ENCODE data around the gene USP13. TPM values are rescaled to one million over a fixed set of nuclear protein-coding genes. Genes with fewer than 3 reads are reported as not detected.
"Not testable (repeated sequence)": the region's sequence is repeated elsewhere in the genome, so short reads cannot be mapped to it uniquely, and the experiment has no call there.

USP13 gene, protein sequence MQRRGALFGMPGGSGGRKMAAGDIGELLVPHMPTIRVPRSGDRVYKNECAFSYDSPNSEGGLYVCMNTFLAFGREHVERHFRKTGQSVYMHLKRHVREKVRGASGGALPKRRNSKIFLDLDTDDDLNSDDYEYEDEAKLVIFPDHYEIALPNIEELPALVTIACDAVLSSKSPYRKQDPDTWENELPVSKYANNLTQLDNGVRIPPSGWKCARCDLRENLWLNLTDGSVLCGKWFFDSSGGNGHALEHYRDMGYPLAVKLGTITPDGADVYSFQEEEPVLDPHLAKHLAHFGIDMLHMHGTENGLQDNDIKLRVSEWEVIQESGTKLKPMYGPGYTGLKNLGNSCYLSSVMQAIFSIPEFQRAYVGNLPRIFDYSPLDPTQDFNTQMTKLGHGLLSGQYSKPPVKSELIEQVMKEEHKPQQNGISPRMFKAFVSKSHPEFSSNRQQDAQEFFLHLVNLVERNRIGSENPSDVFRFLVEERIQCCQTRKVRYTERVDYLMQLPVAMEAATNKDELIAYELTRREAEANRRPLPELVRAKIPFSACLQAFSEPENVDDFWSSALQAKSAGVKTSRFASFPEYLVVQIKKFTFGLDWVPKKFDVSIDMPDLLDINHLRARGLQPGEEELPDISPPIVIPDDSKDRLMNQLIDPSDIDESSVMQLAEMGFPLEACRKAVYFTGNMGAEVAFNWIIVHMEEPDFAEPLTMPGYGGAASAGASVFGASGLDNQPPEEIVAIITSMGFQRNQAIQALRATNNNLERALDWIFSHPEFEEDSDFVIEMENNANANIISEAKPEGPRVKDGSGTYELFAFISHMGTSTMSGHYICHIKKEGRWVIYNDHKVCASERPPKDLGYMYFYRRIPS
- total RNA-seq = 10 to 100 TPM; 12.1 to 13.6 TPM
- long read RNA-seq, donor 1, full-length matches to known transcripts = 5 of 8 reads
- long read RNA-seq, donor 1, partial matches to known transcripts = 0 of 8 reads
- long read RNA-seq, donor 1, other reads (novel, unspliced or antisense) = 3 of 8 reads
- long read RNA-seq, donor 2, full-length matches to known transcripts = 2 of 10 reads
- long read RNA-seq, donor 2, partial matches to known transcripts = 5 of 10 reads
- long read RNA-seq, donor 2, other reads (novel, unspliced or antisense) = 3 of 10 reads

DNA sequence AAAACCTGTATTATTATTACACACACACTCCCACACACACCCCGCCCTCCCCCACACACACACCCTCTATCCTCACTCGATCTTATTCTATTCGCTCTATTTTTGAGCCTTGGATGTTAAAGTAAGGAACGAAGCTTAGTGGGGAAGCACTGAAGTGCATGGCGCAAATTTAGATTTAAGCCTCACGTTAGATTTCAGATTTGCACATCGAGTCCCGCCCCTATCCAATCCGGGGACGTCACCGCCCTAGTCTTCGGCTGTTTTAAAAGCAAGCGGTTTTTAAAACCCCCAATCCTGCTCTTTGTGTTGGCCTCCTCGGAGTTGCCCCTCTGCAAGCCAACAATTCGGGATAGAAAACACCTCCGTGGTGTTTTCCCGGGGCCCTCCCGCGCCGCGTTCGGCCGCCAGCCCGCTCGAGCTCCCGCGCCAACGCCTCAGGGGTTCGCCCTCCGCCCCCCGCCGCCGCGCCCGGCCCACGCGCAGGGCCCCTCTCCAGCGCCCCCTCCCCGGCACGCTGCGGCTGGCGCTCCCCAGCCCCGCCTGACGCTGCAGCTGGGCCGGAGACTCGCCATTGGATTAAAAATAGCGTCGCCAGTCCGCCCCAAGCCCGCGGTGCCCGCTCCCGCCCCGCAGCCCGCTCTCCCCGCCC lies at the start of gene USP13:
Gene USP13, plus strand, starts transcription at position 594 of the 649 bp plus-strand sequence. CDS start 186 bp downstream, outside the sequence.
- DNase-seq (ENCODE audit: low spot score) = peak; percentile 84
- intact Hi-C loops (cut with DNase I) = loop anchor here in 1 of 2 donors (10.0 kb wide), 1 partner anchor 62 kb away; no protein-coding TSS in a partner anchor

DNA sequence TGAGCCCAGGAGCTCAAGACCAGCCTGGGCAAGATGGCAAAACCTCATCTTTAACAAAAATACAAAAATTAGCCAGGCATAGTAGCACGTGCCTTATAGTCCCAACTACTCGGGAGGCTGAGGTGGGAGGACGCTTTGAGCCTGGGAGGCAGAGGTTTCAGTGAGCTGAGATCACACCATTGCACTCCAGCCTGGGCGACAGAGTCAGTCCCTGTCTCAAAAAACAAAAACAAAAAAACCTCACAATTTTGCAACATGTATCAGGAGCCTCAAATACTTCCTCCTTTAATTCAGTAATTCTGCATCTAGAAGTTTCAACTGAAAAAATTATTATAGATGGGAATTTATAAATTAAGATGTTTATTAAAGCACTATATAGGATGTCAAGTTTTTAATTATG lies 49.5 kb upstream of the USP13 start:
- intact Hi-C loops (cut with DNase I) = no loop called here
- DNase-seq (ENCODE audit: low spot score) = no peak

DNA sequence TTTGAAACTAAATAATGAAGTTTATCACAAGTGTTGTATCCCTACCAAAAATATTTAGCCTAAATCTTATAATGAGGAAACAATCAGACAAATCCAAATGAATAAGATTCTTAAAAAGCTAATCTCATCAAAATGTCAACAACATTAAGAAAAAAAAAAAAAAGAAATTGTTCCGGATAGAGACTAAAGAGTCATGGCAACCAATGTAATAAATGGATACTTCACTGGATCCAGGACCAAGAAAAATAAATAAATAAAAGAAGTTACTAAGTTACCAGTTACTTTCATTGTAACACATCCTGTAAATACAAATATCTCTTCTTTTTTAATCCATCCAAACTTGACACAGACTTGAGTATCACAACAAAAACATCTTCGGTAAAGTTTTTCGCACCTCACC lies 49.0 kb upstream of the USP13 start:
- DNase-seq (ENCODE audit: low spot score) = no peak
- intact Hi-C loops (cut with DNase I) = no loop called here

DNA sequence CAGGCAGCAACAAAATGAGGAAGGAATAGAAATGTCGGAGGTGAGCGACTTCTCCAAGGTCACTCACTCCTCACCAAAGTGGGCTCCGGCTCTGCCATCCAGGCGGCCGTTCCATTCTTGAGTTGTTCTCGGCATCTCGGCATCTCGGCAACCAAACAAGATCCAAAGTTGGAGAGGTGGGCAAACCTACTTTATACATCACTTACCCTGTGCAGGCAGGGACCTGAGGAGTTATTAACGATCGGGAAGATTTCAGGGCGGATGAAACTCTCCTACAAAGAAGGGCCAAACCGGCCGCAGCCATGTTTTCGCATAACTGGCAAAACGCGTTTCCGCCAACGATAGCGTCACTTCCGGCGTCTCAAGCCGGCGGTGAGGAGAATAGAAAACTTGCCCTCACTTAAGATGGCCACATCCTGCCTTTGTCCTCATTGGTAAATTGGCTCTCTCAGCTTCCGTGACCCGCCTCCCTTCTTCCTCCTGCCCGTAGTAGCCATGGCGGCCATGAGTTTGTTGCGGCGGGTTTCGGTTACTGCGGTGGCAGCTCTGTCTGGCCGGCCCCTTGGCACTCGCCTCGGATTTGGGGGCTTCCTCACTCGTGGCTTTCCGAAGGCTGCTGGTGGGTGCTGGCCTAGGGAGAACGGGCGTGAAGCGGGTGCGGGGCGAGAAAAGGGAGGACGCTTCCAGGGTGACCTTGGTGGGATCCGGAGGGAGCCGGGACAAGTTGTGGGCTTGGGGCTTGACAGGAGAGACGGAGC lies 48.3 kb upstream of the USP13 start, which contains the start of the genes MRPL47 and NDUFB5:
Gene MRPL47, minus strand, starts transcription at position 318 of the 758 bp plus-strand sequence. Its CDS starts 14 bp downstream, at position 304.
Gene NDUFB5, plus strand, starts transcription at position 474 of the 758 bp plus-strand sequence. Its CDS starts 22 bp downstream, at position 496.
- intact Hi-C loops (cut with DNase I) = no loop called here
- DNase-seq (ENCODE audit: low spot score) = peak; percentile 98

DNA sequence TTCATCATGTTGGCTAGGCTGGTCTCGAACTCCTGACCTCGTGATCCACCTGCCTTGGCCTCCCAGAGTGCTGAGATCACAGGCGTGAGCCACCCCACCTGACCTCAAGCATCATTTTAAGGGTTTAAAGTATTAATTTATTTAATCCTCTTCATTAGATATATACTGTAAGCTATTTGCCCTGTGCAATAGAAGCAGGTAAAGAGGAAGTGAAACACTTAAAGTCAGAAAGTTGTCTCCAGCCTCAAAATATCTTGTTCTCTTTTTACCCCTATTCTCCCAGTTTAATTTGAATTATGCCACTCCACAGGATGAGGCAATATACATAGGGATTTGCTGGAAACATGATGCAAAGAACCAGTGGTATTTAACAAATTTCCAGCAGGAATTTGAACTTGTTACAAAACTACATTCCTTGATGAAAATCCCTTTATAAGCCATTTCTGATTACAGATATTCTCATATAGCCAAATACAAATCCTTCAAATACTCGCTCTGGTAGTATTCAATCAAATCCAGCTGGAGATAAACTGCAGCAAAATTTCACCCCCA lies 46.2 kb upstream of the USP13 start:
- intact Hi-C loops (cut with DNase I) = no loop called here
- no peak for DNase-seq (ENCODE audit: low spot score)

DNA sequence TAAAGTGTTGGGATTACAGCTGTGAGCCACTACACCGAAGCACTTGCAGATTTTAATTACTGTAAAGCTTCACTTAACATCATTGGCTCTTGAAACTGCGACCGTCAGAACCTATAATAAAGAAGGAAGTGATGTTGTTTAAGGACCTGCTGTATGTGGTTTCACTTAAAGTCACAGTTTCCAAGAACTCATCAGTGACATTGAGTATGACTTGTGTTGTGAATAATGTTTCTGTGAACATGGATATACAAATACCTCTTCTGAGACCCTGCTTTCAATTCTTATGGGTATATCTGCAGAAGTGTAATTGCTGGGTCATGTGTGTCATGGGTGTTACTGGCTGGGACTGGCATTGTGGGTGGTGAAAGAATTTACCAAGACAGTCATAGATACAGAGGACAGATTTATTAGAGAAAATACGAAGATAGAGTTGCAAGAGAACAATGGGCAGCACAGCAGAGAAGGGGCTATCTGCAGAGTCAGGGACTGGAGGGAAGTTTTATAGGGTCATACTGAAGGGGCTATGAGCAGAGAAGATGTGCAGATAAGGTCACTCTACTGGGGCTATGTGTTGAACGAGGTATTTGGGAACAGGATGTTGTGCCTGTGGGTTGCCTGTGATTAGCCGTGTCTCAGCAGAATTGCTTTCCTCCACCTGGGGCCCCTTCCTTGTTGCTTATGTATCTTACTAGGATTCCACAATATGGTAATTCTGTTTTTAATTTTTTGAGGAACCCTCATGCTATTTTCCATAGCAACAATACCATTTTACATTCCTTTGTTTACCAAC lies 43.7 kb upstream of the USP13 start:
- no peak for DNase-seq (ENCODE audit: low spot score)

DNA sequence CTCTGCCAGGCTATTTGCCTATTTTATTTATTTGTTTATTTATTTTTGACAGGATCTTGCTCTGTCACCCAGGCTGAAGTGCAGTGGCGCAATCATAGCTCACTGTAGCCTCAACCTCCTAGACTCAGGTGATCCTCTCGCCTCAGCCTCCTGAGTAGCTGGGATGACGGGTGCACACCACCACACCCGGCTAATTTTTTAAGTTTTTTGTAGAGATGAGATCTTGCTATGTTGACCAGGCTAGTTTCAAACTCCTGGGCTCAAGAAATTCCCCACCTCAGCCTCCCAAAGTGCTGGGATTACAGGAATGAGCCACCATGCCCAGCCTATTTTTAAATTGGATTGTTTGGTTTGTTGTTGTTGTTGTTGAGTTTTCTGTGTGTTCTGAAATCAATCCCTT lies 42.8 kb upstream of the USP13 start:
- intact Hi-C loops (cut with DNase I) = no loop called here
- no peak for DNase-seq (ENCODE audit: low spot score)

More for the DNA sequence above, 43.7 kb upstream of the USP13 start:
- intact Hi-C loops (cut with DNase I) = no loop called here

DNA sequence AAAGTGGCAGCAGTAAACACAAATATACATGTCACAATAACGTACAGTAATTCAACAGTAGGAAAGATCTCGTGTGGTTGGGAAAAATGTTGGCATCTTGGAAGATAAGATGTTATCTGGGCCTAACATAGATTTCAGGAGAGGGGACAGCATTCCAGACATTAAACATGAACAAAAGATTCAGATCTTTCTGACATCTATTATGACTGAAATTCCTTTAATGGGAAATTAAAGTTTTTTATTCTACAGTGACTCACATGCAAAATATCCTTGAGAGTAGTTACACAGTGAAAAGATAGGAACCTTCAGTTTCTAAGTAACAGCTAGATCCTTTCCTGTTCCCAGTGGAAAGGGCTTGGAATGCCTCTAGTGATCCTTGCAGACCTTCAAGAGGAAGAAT lies 39.0 kb upstream of the USP13 start:
- intact Hi-C loops (cut with DNase I) = no loop called here
- no peak for DNase-seq (ENCODE audit: low spot score)

DNA sequence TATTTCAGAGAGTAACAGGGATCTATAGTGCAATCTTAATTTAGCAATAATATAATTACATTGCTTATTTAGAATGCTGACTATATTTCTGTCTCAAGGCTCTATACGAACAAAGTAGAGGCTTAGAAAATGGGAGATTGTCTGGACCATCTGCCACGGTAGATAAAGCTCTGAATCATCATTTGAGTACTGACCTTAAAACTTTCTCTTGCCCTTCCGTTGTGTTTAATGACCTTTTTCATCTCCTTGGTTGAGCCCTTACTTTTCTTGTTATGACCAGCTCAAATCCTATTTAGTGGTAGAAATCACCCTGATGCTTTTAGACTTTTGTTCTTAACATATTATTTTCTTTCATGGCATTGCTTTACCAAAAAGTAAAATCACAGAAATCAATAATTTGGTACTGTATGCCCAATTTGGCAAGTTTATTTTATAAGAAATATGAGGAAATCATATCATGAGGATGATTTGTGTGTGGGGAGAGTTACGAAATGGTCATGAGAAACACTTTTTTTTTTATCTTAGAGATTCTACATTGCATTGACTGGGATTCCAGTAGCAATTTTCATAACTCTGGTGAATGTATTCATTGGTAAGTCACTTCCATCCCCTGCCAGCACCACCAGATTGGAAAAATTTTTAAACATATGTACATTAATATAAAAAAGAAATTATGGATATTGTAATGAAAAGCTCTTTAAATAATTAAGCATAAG lies 37.2 kb upstream of the USP13 start:
- no peak for DNase-seq (ENCODE audit: low spot score)
- intact Hi-C loops (cut with DNase I) = no loop called here

DNA sequence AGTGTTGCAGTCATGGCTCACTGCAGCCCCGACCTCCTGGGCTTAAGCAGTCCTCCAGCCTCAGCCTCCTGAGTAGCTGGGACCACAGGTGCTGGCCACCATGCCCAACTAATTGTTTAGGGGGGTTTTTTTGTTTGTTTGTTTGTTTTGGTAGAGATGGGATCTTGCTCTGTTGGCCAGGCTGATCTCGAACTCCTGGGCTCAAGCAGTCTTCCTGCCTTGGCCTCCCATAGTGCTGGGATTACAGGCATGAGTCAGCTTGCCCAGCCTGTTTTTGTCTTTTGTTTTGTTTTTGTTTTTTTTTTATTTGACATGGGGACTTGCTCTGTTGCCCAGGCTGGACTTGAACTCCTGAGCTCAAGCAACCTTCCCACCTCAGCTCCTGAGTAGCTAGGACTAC lies 30.8 kb upstream of the USP13 start:
- DNase-seq (ENCODE audit: low spot score) = no peak
- intact Hi-C loops (cut with DNase I) = no loop called here

DNA sequence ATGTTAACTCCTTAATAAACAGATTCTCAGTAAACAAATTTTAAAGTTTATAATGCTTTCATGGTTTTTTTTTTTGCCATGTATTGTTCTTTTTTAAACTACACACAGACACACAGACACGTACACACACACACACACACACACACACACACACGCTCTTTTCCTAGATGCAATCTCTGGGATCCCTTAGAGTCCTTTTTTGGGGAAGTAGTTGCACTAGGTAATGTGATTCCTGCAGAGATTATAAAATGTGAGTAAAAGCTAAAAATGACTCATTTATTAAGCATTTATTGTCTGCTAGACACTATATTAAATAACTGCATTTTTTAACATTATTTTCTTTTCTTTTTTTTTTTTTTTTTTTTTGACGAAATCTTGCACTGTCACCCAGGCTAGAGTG lies 28.4 kb upstream of the USP13 start:
- intact Hi-C loops (cut with DNase I) = no loop called here
- DNase-seq (ENCODE audit: low spot score) = no peak

DNA sequence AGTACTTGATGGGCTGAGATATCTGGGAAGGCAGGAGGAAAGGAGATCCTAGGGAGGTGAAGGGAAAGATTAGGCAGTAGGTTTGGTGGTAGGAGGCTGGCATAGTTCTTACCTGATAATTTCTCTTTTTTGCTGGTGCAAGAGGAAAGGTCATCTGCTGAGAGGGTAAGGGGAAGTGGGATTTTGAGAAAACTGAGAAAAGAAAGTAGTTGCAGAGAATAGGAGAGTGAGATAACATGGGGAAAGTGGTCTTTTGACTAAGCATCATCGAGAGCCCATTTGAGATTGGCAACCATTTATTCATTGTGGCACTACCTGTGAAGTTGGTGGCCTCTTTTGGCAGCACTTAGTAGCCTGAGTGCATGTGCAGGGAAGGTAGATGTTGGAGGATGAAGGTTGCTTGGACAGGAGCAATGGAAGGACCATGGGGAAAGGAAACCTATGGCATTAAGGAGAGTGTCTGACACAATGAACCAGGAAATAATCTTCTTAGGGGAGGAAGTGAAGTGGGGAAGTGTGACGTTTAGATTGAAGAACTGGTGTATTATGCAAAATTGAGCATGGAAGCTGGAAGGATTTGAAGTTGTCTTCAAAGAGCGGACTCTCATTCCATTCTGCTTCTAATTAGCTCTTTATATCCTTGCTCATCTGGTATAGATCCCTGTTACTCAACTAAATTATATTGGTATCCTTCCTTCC lies 21.9 kb upstream of the USP13 start:
- DNase-seq (ENCODE audit: low spot score) = no peak
- intact Hi-C loops (cut with DNase I) = no loop called here

DNA sequence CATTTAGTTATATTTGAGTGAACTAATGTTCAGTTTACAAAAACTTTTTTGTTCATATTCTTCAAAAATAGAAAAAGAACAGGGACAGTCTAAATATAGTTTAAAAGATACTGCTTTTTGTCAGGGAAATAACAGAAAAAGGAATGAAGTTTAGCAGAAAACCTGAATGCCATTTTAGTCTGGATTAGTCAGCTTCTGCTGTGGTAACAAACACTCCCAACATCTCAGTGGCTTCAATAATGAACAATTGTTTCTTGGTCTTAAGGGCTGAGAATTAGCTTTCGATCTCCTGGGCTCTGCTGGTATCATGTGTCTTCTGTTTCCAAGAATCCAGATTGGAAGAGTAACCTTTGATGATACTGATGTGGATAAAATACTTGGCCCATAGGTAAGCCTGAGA lies 12.4 kb upstream of the USP13 start:
- DNase-seq (ENCODE audit: low spot score) = no peak
- intact Hi-C loops (cut with DNase I) = no loop called here

DNA sequence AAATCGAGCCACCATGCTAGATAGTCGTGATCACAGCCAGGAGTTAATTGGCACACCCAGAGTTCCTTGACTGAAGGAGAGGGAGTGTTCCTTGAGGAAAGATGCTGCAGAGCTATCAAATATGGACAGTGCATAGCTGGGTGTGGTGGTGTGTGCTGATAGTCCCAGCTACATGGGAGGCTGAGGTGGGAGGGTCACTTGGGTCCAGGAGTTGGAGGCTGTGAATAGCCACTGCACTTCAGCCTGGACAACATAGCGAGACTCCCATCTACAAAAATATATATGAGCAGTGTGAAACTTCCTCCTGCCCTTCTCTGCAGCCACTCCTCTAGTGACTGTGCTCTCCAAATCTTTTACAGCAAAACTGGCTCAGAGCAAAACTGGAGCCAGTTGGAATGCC lies 10.0 kb upstream of the USP13 start:
- intact Hi-C loops (cut with DNase I) = no loop called here
- DNase-seq (ENCODE audit: low spot score) = no peak

DNA sequence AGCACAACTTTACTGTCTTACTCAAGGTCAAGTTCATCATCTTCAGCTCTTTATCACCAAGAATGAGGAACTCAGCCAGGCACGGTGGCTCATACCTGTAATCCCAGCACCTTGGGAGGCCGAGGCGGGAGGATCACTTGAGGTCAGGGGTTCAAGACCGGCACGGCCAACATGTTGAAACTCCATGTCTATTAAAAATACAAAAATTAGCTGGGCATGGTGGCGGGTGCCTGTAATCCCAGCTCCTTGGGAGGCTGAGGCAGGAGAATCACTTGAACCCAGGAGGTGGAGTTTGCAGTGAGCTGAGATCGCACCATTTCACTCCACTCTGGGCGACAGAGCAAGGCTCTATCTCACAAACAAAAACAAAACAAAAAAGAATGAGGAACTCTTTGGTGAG lies 9.0 kb upstream of the USP13 start:
- DNase-seq (ENCODE audit: low spot score); intact Hi-C loops (cut with DNase I): not testable (repeated sequence)

DNA sequence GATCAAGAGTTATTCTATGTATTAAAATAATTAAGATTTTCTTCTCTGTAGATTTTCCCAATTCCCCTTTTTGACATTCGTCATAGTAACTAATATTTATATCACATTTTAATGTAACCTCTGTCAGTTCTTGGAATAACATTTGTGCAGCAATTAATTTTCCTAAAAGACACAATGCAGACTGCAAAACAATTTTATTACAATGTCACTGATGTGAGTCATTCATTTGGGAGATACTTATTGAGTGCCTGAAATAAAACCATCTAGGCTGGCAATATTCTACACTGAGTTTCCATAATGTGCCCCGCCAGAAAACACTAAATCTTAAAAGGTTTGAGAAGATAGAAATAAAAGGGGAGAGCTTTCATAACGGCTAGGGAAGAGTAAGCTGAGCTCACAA lies 6.7 kb upstream of the USP13 start:
- no peak for DNase-seq (ENCODE audit: low spot score)
- intact Hi-C loops (cut with DNase I) = no loop called here
